Transverse colon (tissue), 4 donors: ENCODE measurements around the gene ZNF493. TPM values are rescaled to one million over a fixed set of nuclear protein-coding genes. Genes with fewer than 3 reads are reported as not detected.

Experiments
- DNase-seq: peaks from one replicate; pipeline ENCODE4 v3.0.0-alpha.2; 2019
- H3K27ac ChIP-seq, 4 donors: fragments of 200-600 bp; sonication (generic); 2 replicates each; pipeline ENCODE4 v1.5.1; 2016 to 2018; ENCODE audit warnings: inconsistent platforms in 4 of 4
- H3K27me3 ChIP-seq: fragments of 200-600 bp; sonication (generic); 2 replicates; pipeline ENCODE4 v1.5.1; 2017; ENCODE audit warnings: inconsistent platforms
- H3K36me3 ChIP-seq, 4 donors: fragments of 200-600 bp; sonication (generic); 2 replicates each; pipeline ENCODE4 v1.5.1; 2017 to 2019; ENCODE audit warnings: inconsistent platforms in 4 of 4
- H3K4me1 ChIP-seq, 4 donors: fragments of 200-600 bp; sonication (generic); 2 replicates each; pipeline ENCODE4 v1.5.1; 2017 to 2020; ENCODE audit warnings: inconsistent platforms in 4 of 4
- H3K4me3 ChIP-seq, 4 donors: fragments of 200-600 bp; sonication (generic); 1 replicate in 1 of 4; 2 replicates in 3 of 4; pipeline versions ENCODE4 v1.5.1 to v1.6.1; 2017 to 2019; ENCODE audit warnings: inconsistent platforms in 4 of 4
- H3K9me3 ChIP-seq, 2 donors: fragments of 200-600 bp; sonication (generic); 2 replicates each; pipeline ENCODE4 v1.5.1; 2017 to 2019; ENCODE audit warnings: inconsistent platforms in 2 of 2
- CTCF ChIP-seq, 5 experiments: fragments of 200-600 bp in 3 of 5; fragments of 450-650 bp in 2 of 5; sonication (generic) in 3 of 5; IDR thresholded peaks; 1 replicate in 2 of 5; 2 replicates in 3 of 5; pipeline ENCODE4 v1.5.1; 2016 to 2017; ENCODE audit warnings: antibody characterized with exemption in 5 of 5, inconsistent platforms in 3 of 5, mild to moderate bottlenecking in 2 of 5, moderate library complexity in 1 of 5
- EP300 ChIP-seq: sonication (generic); formaldehyde crosslinking; IDR thresholded peaks from one replicate; pipeline ENCODE4 v1.6.1; 2017; ENCODE audit warnings: antibody characterized with exemption, low read depth
- POLR2A ChIP-seq: fragments of 450-650 bp; IDR thresholded peaks from one replicate; pipeline ENCODE4 v1.6.1; 2016; ENCODE audit warnings: antibody characterized with exemption, mild to moderate bottlenecking, moderate library complexity
- POLR2AphosphoS5 ChIP-seq, 3 donors: sonication (generic); formaldehyde crosslinking; IDR thresholded peaks; one replicate each; pipeline ENCODE4 v1.6.1; 2016; ENCODE audit warnings: antibody characterized with exemption in 3 of 3
- WGBS, 2 donors: methylation state at CpG; one replicate each; pipeline ENCODE4 v1.1.5; 2018; ENCODE audit warnings: low coverage in 1 of 2; 5-methylcytosine and 5-hydroxymethylcytosine counted together
- in situ Hi-C, 4 donors: fragments of 200-750 bp; cut with MboI; loops; one replicate each; pipeline versions ENCODE4 v1.15.0 to v1.15.1; 2017; ENCODE audit warnings: low sequenced_read_pairs in 3 of 4, low pct_ligation_motif_present in 1 of 4, low pct_unique_long_range_greater_than_20kb in 1 of 4
- intact Hi-C: fragments of 100-400 bp; cut with DNase I; formaldehyde crosslinking; loops from one replicate; pipeline ENCODE4 v1.15.1; 2023; ENCODE audit warnings: low total_unique reads
- total RNA-seq, 4 donors: library from RNA; depleted of rRNA; stranded (reverse); fragments of >200 nt; gene quantifications; one replicate each; pipeline ENCODE4 v1.1.0, GENCODE V29; 2016

The ZNF493 gene
- total RNA-seq, 4 donors from 2014 or later = 6.4 to 63.9 (median 47.1) TPM

GRCh38 chr19:21383980-21384582, 12.9 kb upstream of the ZNF493 start:
- intact Hi-C loops = no loop called here
- peaks cover 0 to 22% (median 10%) of the 10 kb centered on the region in 4 donors for H3K36me3 ChIP-seq
- 90 to 92% methylated on average over 2 to 4 of the region's 4 CpGs for WGBS, 2 donors
- DNase-seq = no peak
- TF ChIP-seq EP300 (no peak), POLR2AphosphoS5 (IDR thresholded peaks at IDR 0.05) (no peak), POLR2A (no peak)
- in situ Hi-C loops = no loop called here
- H3K27ac ChIP-seq = no peak overlapping the region
- H3K9me3 ChIP-seq = peaks cover 93 to 97% of the 10 kb centered on the region in 2 donors
- H3K4me1 ChIP-seq = no peaks in the 10 kb centered on the region
- no peaks in the 10 kb centered on the region for H3K27me3 ChIP-seq
- no peak overlapping the region for H3K4me3 ChIP-seq

GRCh38 chr19:21396121-21396520, 812 bp upstream of the ZNF493 start:
- in situ Hi-C loops = no loop called here
- H3K27ac ChIP-seq = peak overlapping the region in 3 of 4 donors; percentile 87 to 89 (median 88)
- DNase-seq = no peak

GRCh38 chr19:21398851-21399250, 1.9 kb downstream of the ZNF493 start:
- DNase-seq = no peak
- H3K4me3 ChIP-seq = no peak overlapping the region
- no peak overlapping the region for H3K27ac ChIP-seq
- WGBS, 2 donors = 86 to 96% methylated on average over 5 of the region's 5 CpGs
- intact Hi-C loops (no loop called here), in situ Hi-C loops (no loop called here)
- H3K4me1 ChIP-seq = peaks cover 4 to 27% (median 12%) of the 10 kb centered on the region in 4 donors
- peaks cover 0 to 34% (median 2%) of the 10 kb centered on the region in 4 donors for H3K36me3 ChIP-seq
- H3K27me3 ChIP-seq = no peaks in the 10 kb centered on the region
- no peak for TF ChIP-seq POLR2A
- no peak for TF ChIP-seq POLR2AphosphoS5 (IDR thresholded peaks at IDR 0.05)
- H3K9me3 ChIP-seq = peaks cover 0 to 17% of the 10 kb centered on the region in 2 donors

More at GRCh38 chr19:21396121-21396520, 812 bp upstream of the ZNF493 start:
- intact Hi-C loops = no loop called here
- Histone ChIP-seq H3K27me3 (no peaks in the 10 kb centered on the region), H3K4me1 (peaks cover 4 to 26% (median 12%) of the 10 kb centered on the region in 4 donors), H3K4me3 (no peak overlapping the region), H3K9me3 (peaks cover 0 to 9% of the 10 kb centered on the region in 2 donors), H3K36me3 (peaks cover 0 to 25% (median 2%) of the 10 kb centered on the region in 4 donors)
- no peak for TF ChIP-seq POLR2A
- TF ChIP-seq CTCF (IDR thresholded peaks at IDR 0.05) = no peak
- TF ChIP-seq POLR2AphosphoS5 (IDR thresholded peaks at IDR 0.05) = no peak
- TF ChIP-seq EP300 = no peak
- WGBS, 2 donors = 93 to 98% methylated on average over 6 to 10 of the region's 10 CpGs

- peaks cover 3 to 18% of the 10 kb centered on the region in 2 donors for H3K9me3 ChIP-seq
- no peaks in the 10 kb centered on the region for H3K27me3 ChIP-seq
- TF ChIP-seq CTCF (IDR thresholded peaks at IDR 0.05) = no peak
- TF ChIP-seq EP300 = no peak
- TF ChIP-seq POLR2AphosphoS5 (IDR thresholded peaks at IDR 0.05) = no peak
- no peak for TF ChIP-seq POLR2A
- H3K4me3 ChIP-seq = no peak overlapping the region
- peaks cover 0 to 62% (median 11%) of the 10 kb centered on the region in 4 donors for H3K36me3 ChIP-seq
- H3K4me1 ChIP-seq = peaks cover 4 to 22% (median 9%) of the 10 kb centered on the region in 4 donors
- DNase-seq = no peak
- in situ Hi-C loops = no loop called here
- intact Hi-C loops = no loop called here
- WGBS, 2 donors = 88 to 100% methylated on average over 1 of the region's 1 CpG
- H3K27ac ChIP-seq = no peak overlapping the region
Measured at GRCh38 chr19:21402303-21402985, 5.5 kb downstream of the ZNF493 start.

GRCh38 chr19:21410166-21410565, 13.2 kb downstream of the ZNF493 start:
- H3K27ac ChIP-seq = no peak overlapping the region
- WGBS, 2 donors = 73 to 98% methylated on average over 1 of the region's 1 CpG
- peaks cover 0 to 8% of the 10 kb centered on the region in 2 donors for H3K9me3 ChIP-seq
- no peak for DNase-seq
- no peaks in the 10 kb centered on the region for H3K27me3 ChIP-seq
- in situ Hi-C loops (no loop called here), intact Hi-C loops (no loop called here)
- no peaks in the 10 kb centered on the region for H3K4me1 ChIP-seq
- TF ChIP-seq POLR2A = no peak
- TF ChIP-seq CTCF (IDR thresholded peaks at IDR 0.05) = no peak
- TF ChIP-seq EP300 = no peak
- no peak for TF ChIP-seq POLR2AphosphoS5 (IDR thresholded peaks at IDR 0.05)
- peaks cover 0 to 93% (median 40%) of the 10 kb centered on the region in 4 donors for H3K36me3 ChIP-seq
- H3K4me3 ChIP-seq = no peak overlapping the region
